Measurements from ENCODE around the gene SCN1B. TPM values are rescaled to one million over a fixed set of nuclear protein-coding genes. Genes with fewer than 3 reads are reported as not detected.

The SCN1B gene
- total and polyA plus RNA-seq, 2 of the 13 experiments (the other 11 are each of a cell fraction or from before 2014, with no cell fraction given), result 2.7 to 20.1 TPM

DNA sequence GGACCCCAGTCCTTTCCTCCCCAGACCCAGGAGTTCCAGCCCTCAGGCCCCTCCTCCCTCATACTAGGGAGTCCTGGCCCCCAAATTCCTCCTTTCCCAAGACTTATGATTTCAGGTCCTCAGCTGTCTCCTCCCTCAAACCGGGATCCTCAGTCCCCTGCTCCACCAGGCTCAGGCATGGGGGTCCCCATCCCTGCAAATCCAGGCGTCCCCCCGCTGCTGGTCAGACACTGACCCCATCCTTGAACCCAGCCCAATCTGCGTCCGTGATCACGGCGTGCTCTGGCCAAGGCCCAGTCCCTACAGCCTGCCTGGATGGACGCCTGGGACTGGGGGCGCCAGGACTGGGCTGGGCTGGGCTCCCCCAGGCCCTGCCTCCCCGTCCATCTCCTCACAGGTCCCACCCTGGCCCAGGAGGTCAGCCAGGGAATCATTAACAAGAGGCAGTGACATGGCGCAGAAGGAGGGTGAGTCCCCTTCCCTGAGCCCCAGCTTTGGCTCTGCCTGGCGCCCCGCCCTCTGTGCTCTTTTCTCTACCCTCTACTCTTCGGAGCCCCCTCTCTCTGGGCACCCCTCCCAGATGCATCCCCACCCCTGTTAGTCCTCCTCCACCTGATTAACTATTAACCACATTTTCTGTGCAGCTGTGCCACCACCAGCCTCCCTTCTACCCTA, 11.9 kb downstream of the SCN1B start (continued):
- TF ChIP-seq, protein P1, sequence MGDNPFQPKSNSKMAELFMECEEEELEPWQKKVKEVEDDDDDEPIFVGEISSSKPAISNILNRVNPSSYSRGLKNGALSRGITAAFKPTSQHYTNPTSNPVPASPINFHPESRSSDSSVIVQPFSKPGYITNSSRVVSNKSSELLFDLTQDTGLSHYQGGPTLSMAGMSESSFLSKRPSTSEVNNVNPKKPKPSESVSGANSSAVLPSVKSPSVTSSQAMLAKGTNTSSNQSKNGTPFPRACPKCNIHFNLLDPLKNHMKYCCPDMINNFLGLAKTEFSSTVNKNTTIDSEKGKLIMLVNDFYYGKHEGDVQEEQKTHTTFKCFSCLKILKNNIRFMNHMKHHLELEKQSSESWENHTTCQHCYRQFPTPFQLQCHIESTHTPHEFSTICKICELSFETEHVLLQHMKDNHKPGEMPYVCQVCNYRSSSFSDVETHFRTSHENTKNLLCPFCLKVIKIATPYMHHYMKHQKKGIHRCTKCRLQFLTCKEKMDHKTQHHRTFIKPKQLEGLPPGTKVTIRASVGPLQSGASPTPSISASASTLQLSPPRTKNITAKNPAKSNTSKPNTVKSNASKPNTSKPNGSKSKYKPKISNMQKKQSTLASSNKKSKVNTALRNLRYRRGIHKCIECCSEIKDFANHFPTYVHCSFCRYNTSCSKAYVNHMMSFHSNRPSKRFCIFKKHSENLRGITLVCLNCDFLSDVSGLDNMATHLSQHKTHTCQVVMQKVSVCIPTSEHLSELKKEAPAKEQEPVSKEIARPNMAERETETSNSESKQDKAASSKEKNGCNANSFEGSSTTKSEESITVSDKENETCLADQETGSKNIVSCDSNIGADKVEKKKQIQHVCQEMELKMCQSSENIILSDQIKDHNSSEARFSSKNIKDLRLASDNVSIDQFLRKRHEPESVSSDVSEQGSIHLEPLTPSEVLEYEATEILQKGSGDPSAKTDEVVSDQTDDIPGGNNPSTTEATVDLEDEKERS (CRISPR knock-in tag; IDR thresholded peaks at IDR 0.05), result no peak
- TF ChIP-seq, protein P2, sequence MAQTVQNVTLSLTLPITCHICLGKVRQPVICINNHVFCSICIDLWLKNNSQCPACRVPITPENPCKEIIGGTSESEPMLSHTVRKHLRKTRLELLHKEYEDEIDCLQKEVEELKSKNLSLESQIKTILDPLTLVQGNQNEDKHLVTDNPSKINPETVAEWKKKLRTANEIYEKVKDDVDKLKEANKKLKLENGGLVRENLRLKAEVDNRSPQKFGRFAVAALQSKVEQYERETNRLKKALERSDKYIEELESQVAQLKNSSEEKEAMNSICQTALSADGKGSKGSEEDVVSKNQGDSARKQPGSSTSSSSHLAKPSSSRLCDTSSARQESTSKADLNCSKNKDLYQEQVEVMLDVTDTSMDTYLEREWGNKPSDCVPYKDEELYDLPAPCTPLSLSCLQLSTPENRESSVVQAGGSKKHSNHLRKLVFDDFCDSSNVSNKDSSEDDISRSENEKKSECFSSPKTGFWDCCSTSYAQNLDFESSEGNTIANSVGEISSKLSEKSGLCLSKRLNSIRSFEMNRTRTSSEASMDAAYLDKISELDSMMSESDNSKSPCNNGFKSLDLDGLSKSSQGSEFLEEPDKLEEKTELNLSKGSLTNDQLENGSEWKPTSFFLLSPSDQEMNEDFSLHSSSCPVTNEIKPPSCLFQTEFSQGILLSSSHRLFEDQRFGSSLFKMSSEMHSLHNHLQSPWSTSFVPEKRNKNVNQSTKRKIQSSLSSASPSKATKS (CRISPR knock-in tag; IDR thresholded peaks at IDR 0.05), result no peak
- TF ChIP-seq TBX2 (CRISPR knock-in tag; IDR thresholded peaks at IDR 0.05; ENCODE audit: borderline replicate concordance), result peak; percentile 78
- TF ChIP-seq JUND (CRISPR knock-in tag; IDR thresholded peaks at IDR 0.05), result 0 out of 2 replicates have a peak, but pooled peaks have one; percentile 30
- peak; percentile 61 for TF ChIP-seq HNF4A (CRISPR knock-in tag; IDR thresholded peaks at IDR 0.05)
- TF ChIP-seq ZNF703 (CRISPR knock-in tag; IDR thresholded peaks at IDR 0.05; ENCODE audit: borderline replicate concordance), result no peak
- TF ChIP-seq RORA (CRISPR knock-in tag; IDR thresholded peaks at IDR 0.05), result no peak
- TF ChIP-seq ZNF543 (CRISPR knock-in tag; IDR thresholded peaks at IDR 0.05), result no peak
- peak; percentile 90 for TF ChIP-seq POLR2G (IDR thresholded peaks at IDR 0.05; ENCODE audit: low read depth, low read length)
- peak; percentile 86 for TF ChIP-seq POLR2AphosphoS5 (IDR thresholded peaks at IDR 0.05; ENCODE audit: low read depth, low read length)
- no peak for TF ChIP-seq ZNF451 (CRISPR knock-in tag; IDR thresholded peaks at IDR 0.05)
- TF ChIP-seq KDM2A (CRISPR knock-in tag; IDR thresholded peaks at IDR 0.05; ENCODE audit: borderline replicate concordance, low read depth), result no peak
- TF ChIP-seq NCOR1 (IDR thresholded peaks at IDR 0.05; ENCODE audit: borderline replicate concordance, low read length), result no peak
- TF ChIP-seq, protein P3, sequence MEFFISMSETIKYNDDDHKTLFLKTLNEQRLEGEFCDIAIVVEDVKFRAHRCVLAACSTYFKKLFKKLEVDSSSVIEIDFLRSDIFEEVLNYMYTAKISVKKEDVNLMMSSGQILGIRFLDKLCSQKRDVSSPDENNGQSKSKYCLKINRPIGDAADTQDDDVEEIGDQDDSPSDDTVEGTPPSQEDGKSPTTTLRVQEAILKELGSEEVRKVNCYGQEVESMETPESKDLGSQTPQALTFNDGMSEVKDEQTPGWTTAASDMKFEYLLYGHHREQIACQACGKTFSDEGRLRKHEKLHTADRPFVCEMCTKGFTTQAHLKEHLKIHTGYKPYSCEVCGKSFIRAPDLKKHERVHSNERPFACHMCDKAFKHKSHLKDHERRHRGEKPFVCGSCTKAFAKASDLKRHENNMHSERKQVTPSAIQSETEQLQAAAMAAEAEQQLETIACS (CRISPR knock-in tag; IDR thresholded peaks at IDR 0.05), result no peak
- TF ChIP-seq, protein P4, sequence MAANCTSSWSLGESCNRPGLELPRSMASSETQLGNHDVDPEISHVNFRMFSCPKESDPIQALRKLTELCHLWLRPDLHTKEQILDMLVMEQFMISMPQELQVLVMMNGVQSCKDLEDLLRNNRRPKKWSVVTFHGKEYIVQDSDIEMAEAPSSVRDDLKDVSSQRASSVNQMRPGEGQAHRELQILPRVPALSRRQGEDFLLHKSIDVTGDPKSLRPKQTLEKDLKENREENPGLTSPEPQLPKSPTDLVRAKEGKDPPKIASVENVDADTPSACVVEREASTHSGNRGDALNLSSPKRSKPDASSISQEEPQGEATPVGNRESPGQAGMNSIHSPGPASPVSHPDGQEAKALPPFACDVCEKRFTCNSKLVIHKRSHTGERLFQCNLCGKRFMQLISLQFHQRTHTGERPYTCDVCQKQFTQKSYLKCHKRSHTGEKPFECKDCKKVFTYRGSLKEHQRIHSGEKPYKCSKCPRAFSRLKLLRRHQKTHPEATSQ (CRISPR knock-in tag; IDR thresholded peaks at IDR 0.05; ENCODE audit: borderline replicate concordance), result no peak
- TF ChIP-seq, protein P5, sequence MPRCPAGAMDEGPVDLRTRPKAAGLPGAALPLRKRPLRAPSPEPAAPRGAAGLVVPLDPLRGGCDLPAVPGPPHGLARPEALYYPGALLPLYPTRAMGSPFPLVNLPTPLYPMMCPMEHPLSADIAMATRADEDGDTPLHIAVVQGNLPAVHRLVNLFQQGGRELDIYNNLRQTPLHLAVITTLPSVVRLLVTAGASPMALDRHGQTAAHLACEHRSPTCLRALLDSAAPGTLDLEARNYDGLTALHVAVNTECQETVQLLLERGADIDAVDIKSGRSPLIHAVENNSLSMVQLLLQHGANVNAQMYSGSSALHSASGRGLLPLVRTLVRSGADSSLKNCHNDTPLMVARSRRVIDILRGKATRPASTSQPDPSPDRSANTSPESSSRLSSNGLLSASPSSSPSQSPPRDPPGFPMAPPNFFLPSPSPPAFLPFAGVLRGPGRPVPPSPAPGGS (CRISPR knock-in tag; IDR thresholded peaks at IDR 0.05), result no peak
- no peak for TF ChIP-seq FOXP1 (IDR thresholded peaks at IDR 0.05)
- peak; percentile 15; the same call in 1 of the 2 replicates for TF ChIP-seq FOXP1 (CRISPR knock-in tag; IDR thresholded peaks at IDR 0.05)
- TF ChIP-seq ZNF547 (CRISPR knock-in tag; IDR thresholded peaks at IDR 0.05), result no peak
- TF ChIP-seq, protein P6, sequence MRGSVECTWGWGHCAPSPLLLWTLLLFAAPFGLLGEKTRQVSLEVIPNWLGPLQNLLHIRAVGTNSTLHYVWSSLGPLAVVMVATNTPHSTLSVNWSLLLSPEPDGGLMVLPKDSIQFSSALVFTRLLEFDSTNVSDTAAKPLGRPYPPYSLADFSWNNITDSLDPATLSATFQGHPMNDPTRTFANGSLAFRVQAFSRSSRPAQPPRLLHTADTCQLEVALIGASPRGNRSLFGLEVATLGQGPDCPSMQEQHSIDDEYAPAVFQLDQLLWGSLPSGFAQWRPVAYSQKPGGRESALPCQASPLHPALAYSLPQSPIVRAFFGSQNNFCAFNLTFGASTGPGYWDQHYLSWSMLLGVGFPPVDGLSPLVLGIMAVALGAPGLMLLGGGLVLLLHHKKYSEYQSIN (CRISPR knock-in tag; IDR thresholded peaks at IDR 0.05; ENCODE audit: borderline replicate concordance), result no peak
